SK-N-SH treated with all-trans-retinoic acid at 6 μM for 48 hours (cell line): ENCODE measurements around the gene CASZ1.

Source experiments
- ATAC-seq: fragments of 200-7000 bp; cut with Tn5 transposase; 3 replicates; pipeline ENCODE4 v1.9.1; 2020; ENCODE audit warnings: mild to moderate bottlenecking, moderate library complexity
- ARNTL ChIP-seq: fragments of 450-650 bp; formaldehyde crosslinking; IDR thresholded peaks from 2 replicates; pipeline ENCODE4 v1.5.0; 2020; ENCODE audit warnings: low read depth, mild to moderate bottlenecking, moderate library complexity, borderline replicate concordance
- BACH2 ChIP-seq: fragments of 250-450 bp; sonication (Bioruptor Pico); IDR thresholded peaks from 2 replicates; pipeline ENCODE4 v1.9.0; 2021; ENCODE audit warnings: mild to moderate bottlenecking, borderline replicate concordance
- CREB5 ChIP-seq: fragments of 250-450 bp; sonication (Bioruptor Pico); IDR thresholded peaks from 2 replicates; pipeline ENCODE4 v1.5.1; 2020; ENCODE audit warnings: low read depth, mild to moderate bottlenecking, moderate library complexity
- CSDC2 ChIP-seq: fragments of 250-450 bp; sonication (Bioruptor Pico); IDR thresholded peaks from 2 replicates; pipeline ENCODE4 v1.5.0; 2020; ENCODE audit warnings: mild to moderate bottlenecking, moderate library complexity
- CSRNP3 ChIP-seq: fragments of 250-450 bp; sonication (Bioruptor Pico); IDR thresholded peaks from 2 replicates; pipeline ENCODE4 v1.5.1; 2021; ENCODE audit warnings: mild to moderate bottlenecking, moderate library complexity
- ESRRG ChIP-seq: fragments of 250-450 bp; sonication (Bioruptor Pico); IDR thresholded peaks from 2 replicates; pipeline ENCODE4 v1.6.1; 2021; ENCODE audit warnings: mild to moderate bottlenecking
- GLIS3 ChIP-seq: fragments of 250-450 bp; sonication (Bioruptor Pico); IDR thresholded peaks from 2 replicates; pipeline ENCODE4 v1.5.0; 2020; ENCODE audit warnings: mild to moderate bottlenecking, moderate library complexity
- ISL1 ChIP-seq: fragments of 250-450 bp; sonication (Bioruptor Pico); IDR thresholded peaks from 2 replicates; pipeline ENCODE4 v2.1.2; 2022; ENCODE audit warnings: mild to moderate bottlenecking, moderate library complexity
- OSR1 ChIP-seq: fragments of 250-450 bp; sonication (Bioruptor Pico); IDR thresholded peaks from 2 replicates; pipeline ENCODE4 v1.8.0; 2022; ENCODE audit warnings: moderate library complexity, mild to moderate bottlenecking, inconsistent platforms
- POU6F1 ChIP-seq: fragments of 250-450 bp; sonication (Bioruptor Pico); IDR thresholded peaks from 2 replicates; pipeline ENCODE4 v1.8.0; 2021; ENCODE audit warnings: low read depth, mild to moderate bottlenecking, moderate library complexity, borderline replicate concordance
- PPARA ChIP-seq: fragments of 250-450 bp; sonication (Bioruptor Pico); IDR thresholded peaks from 2 replicates; pipeline ENCODE4 v1.5.0; 2020; ENCODE audit warnings: mild to moderate bottlenecking, borderline replicate concordance
- RARB ChIP-seq: fragments of 250-450 bp; sonication (Bioruptor Pico); IDR thresholded peaks from 2 replicates; pipeline ENCODE4 v1.8.0; 2021; ENCODE audit warnings: mild to moderate bottlenecking, moderate library complexity
- SNAI2 ChIP-seq: fragments of 250-450 bp; sonication (Bioruptor Pico); IDR thresholded peaks from 2 replicates; pipeline ENCODE4 v1.5.0; 2020; ENCODE audit warnings: mild to moderate bottlenecking, moderate library complexity
- TCF4 ChIP-seq: fragments of 250-450 bp; sonication (Bioruptor Pico); IDR thresholded peaks from 2 replicates; pipeline ENCODE4 v1.8.0; 2021; ENCODE audit warnings: mild to moderate bottlenecking, moderate library complexity, borderline replicate concordance
- TOX ChIP-seq: fragments of 250-450 bp; sonication (Bioruptor Pico); IDR thresholded peaks from 2 replicates; pipeline ENCODE4 v1.8.0; 2021; ENCODE audit warnings: mild to moderate bottlenecking, moderate library complexity, borderline replicate concordance
- TSHZ2 ChIP-seq: fragments of 250-450 bp; sonication (Bioruptor Pico); IDR thresholded peaks from 2 replicates; pipeline ENCODE4 v1.5.0; 2020; ENCODE audit warnings: mild to moderate bottlenecking, moderate library complexity
- ZC3H10 ChIP-seq: fragments of 250-450 bp; sonication (Bioruptor Pico); IDR thresholded peaks from 2 replicates; pipeline ENCODE4 v1.5.1; 2021; ENCODE audit warnings: mild to moderate bottlenecking, moderate library complexity
- ZFP3 ChIP-seq: fragments of 250-450 bp; sonication (Bioruptor Pico); IDR thresholded peaks from 2 replicates; pipeline ENCODE4 v1.5.0; 2020; ENCODE audit warnings: mild to moderate bottlenecking, moderate library complexity
- ZFP30 ChIP-seq: fragments of 450-650 bp; formaldehyde crosslinking; IDR thresholded peaks from 2 replicates; pipeline ENCODE4 v1.5.0; 2022; ENCODE audit warnings: mild to moderate bottlenecking, moderate library complexity
- ZNF565 ChIP-seq: fragments of 450-650 bp; formaldehyde crosslinking; conservative IDR thresholded peaks from 2 replicates; pipeline ENCODE4 v1.5.0; 2020; ENCODE audit warnings: low read depth, mild to moderate bottlenecking, moderate library complexity
- ZNF70 ChIP-seq: fragments of 450-650 bp; formaldehyde crosslinking; IDR thresholded peaks from 2 replicates; pipeline ENCODE4 v1.5.0; 2020; ENCODE audit warnings: mild to moderate bottlenecking, moderate library complexity
- ZNF8 ChIP-seq: fragments of 450-650 bp; formaldehyde crosslinking; IDR thresholded peaks from 2 replicates; pipeline ENCODE4 v1.5.0; 2020; ENCODE audit warnings: mild to moderate bottlenecking, moderate library complexity
- TF ChIP-seq, protein P1 (sequence below): fragments of 250-450 bp; sonication (Bioruptor Pico); IDR thresholded peaks from 2 replicates; pipeline ENCODE4 v1.8.0; 2020; ENCODE audit warnings: mild to moderate bottlenecking, moderate library complexity, borderline replicate concordance

Gene CASZ1

DNA sequence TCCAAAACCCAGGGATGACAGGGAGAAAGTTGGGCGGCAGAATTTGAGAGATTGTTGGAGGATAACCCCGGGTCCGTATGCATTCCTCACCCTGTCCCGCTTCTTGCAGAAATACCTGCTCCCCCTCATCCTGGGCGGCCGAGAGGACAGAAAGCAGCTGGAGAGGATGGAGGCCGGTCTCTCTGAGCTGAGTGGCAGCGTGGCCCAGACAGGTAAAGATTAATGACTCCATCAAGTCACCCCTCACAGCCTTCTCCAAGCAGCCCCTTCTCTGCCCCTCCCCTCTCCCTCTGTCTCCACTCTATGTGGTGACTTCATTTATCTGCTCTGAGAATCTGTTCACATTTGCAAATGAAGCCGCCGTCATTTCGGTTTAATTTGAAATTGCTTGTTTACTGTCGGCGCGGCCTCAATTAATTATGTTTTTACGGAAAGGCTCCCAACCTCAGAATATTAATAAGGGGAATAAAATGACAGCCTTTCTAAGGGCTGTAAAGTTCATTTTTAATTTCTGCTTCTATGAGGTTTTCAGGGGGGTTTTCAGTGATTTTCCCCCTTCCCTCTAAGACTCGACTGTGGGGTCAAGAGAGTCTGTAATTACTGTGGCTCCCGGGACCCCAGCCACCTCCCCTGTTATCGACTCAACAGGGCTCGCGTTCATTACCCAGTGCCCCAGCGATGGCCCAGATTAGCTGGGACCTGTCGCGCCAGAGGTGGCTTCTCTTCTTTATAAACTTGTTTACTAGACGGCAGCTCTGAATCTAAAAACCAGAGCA, 173.3 kb downstream of the CASZ1 start:
- ATAC-seq = no peak

GRCh38 chr1:10621906-10622305, 174.5 kb downstream of the CASZ1 start:
- no peak for TF ChIP-seq GLIS3 (CRISPR knock-in tag)
- TF ChIP-seq ZC3H10 (CRISPR knock-in tag) = no peak
- TF ChIP-seq POU6F1 = no peak
- no peak for TF ChIP-seq ZNF70
- TF ChIP-seq BACH2 (CRISPR knock-in tag) = no peak
- TF ChIP-seq ARNTL (CRISPR knock-in tag) = no peak
- no peak for TF ChIP-seq TSHZ2 (CRISPR knock-in tag)
- no peak for TF ChIP-seq CREB5 (CRISPR knock-in tag)
- TF ChIP-seq CSRNP3 (CRISPR knock-in tag) = no peak
- no peak for TF ChIP-seq PPARA (CRISPR knock-in tag)
- no peak for TF ChIP-seq RARB (CRISPR knock-in tag)
- TF ChIP-seq ZFP3 (CRISPR knock-in tag) = no peak
- no peak for TF ChIP-seq ZNF565 (CRISPR knock-in tag)
- no peak for TF ChIP-seq CSDC2 (CRISPR knock-in tag)
- no peak for TF ChIP-seq OSR1 (CRISPR knock-in tag)
- no peak for TF ChIP-seq ESRRG (CRISPR knock-in tag)
- no peak for TF ChIP-seq TCF4 (CRISPR knock-in tag)
- no peak for TF ChIP-seq ZFP30 (CRISPR knock-in tag)
- TF ChIP-seq ISL1 (CRISPR knock-in tag) = no peak

More for the DNA sequence above, 173.3 kb downstream of the CASZ1 start:
- TF ChIP-seq, protein P1, sequence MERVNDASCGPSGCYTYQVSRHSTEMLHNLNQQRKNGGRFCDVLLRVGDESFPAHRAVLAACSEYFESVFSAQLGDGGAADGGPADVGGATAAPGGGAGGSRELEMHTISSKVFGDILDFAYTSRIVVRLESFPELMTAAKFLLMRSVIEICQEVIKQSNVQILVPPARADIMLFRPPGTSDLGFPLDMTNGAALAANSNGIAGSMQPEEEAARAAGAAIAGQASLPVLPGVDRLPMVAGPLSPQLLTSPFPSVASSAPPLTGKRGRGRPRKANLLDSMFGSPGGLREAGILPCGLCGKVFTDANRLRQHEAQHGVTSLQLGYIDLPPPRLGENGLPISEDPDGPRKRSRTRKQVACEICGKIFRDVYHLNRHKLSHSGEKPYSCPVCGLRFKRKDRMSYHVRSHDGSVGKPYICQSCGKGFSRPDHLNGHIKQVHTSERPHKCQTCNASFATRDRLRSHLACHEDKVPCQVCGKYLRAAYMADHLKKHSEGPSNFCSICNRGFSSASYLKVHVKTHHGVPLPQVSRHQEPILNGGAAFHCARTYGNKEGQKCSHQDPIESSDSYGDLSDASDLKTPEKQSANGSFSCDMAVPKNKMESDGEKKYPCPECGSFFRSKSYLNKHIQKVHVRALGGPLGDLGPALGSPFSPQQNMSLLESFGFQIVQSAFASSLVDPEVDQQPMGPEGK (CRISPR knock-in tag) = no peak
- no peak for TF ChIP-seq RARB (CRISPR knock-in tag)

GRCh38 chr1:10620776-10621175, 175.7 kb downstream of the CASZ1 start:
- ATAC-seq = no peak
- no peak for TF ChIP-seq ZFP30 (CRISPR knock-in tag)
- no peak for TF ChIP-seq CSDC2 (CRISPR knock-in tag)
- TF ChIP-seq ZNF8 (CRISPR knock-in tag) = no peak
- TF ChIP-seq CREB5 (CRISPR knock-in tag) = no peak
- no peak for TF ChIP-seq CSRNP3 (CRISPR knock-in tag)
- TF ChIP-seq RARB (CRISPR knock-in tag) = no peak
- TF ChIP-seq TOX (CRISPR knock-in tag) = no peak
- no peak for TF ChIP-seq POU6F1
- no peak for TF ChIP-seq ISL1 (CRISPR knock-in tag)
- no peak for TF ChIP-seq SNAI2
- no peak for TF ChIP-seq BACH2 (CRISPR knock-in tag)
- no peak for TF ChIP-seq PPARA (CRISPR knock-in tag)
- no peak for TF ChIP-seq ZNF565 (CRISPR knock-in tag)
- TF ChIP-seq GLIS3 (CRISPR knock-in tag) = no peak

More at GRCh38 chr1:10621906-10622305, 174.5 kb downstream of the CASZ1 start:
- no peak for ATAC-seq
